ENCODE data around the gene RNPEP. TPM values are rescaled to one million over a fixed set of nuclear protein-coding genes. Genes with fewer than 3 reads are reported as not detected.

Gene RNPEP
- total RNA-seq, 1 donor from 2014 or later, result 106 TPM

Other genes starting within 250 kb of the RNPEP start
- 9.3 TPM for gene IPO9, start 153.5 kb upstream of the RNPEP start, total RNA-seq
- gene SHISA4, start 93.8 kb upstream of the RNPEP start, total RNA-seq, result 62.5 TPM
- 316 TPM for gene LMOD1, start 36.1 kb upstream of the RNPEP start, total RNA-seq
- 7.9 TPM for gene TIMM17A, start 27.1 kb upstream of the RNPEP start, total RNA-seq
- 0.96 TPM for gene ELF3, start 27.9 kb downstream of the RNPEP start, total RNA-seq
- gene GPR37L1, start 140.3 kb downstream of the RNPEP start, total RNA-seq, result not detected
- gene ARL8A, start 162.1 kb downstream of the RNPEP start, total RNA-seq, result 38.5 TPM
- not detected for gene PTPN7, start 178.0 kb downstream of the RNPEP start, total RNA-seq
- 26.0 TPM for gene LGR6, start 211.2 kb downstream of the RNPEP start, total RNA-seq